SK-N-DZ (cell line): ENCODE data around the gene RPL11.
"Not testable (repeated sequence)": the region's sequence is repeated elsewhere in the genome, so short reads cannot be mapped to it uniquely, and the experiment has no call there.

Source experiments
- DNase-seq: peaks from one replicate; pipeline ENCODE4 v3.0.0-alpha.2; 2015; ENCODE audit warnings: low spot score

Gene RPL11

DNA sequence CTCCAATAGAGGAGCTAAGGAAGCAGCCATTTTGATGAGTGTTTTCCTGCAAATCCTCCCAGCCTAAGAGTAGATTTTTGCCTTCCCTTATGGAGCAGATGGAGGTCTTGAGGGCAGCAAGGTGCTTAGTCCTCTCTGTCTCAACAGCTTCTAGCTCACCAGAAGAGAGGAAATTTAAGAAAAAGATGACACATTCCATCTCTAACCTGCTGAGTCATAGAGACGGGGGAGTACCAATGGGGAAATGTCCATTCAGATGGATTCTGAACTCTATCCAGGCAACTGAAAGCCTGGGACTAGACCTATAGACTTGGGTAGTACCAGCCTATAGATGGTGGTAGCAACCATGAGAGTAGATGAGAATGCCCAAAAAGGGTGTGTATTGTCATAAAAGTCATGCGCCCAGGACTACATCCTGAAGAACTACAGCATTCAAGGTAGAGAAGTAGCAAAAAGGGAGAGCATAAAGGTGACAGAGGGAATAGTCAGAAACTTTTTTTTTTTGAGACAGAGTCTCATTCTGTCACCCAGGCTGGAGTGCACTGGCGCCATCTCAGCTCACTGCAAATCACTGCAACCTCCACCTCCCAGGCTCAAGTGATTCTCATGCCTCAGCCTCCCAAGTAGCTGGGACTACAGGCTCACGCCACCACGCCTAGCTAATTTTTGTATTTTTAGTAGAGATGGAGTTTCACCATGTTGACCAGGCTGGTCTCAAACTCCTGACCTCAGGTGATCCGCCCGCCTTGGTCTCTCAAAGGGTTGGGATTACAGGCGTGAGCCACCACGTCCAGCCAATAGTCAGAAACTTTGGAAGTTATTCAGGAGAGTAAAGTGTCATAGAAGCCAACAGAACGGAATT lies 41.0 kb downstream of the RPL11 start:
- DNase-seq, result no peak

DNA sequence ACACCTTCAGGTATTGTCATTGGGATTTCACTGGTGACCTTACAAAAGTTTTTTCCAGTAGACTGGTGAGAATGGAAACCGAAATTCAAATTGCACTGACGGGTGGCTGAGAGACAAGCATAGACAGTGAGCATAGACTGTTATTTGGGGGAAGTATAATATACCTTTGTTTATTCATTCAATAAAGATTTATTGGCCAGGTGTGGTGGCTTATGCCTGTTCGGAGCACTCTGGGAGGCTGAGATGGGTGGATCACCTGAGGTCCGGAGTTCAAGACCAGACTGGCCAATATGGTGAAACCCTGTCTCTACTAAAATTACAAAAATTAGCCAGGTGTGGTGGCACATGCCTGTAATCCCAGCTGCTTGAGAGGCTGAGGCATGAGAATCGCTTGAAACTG lies 41.7 kb downstream of the RPL11 start:
- not testable (repeated sequence) for DNase-seq

DNA sequence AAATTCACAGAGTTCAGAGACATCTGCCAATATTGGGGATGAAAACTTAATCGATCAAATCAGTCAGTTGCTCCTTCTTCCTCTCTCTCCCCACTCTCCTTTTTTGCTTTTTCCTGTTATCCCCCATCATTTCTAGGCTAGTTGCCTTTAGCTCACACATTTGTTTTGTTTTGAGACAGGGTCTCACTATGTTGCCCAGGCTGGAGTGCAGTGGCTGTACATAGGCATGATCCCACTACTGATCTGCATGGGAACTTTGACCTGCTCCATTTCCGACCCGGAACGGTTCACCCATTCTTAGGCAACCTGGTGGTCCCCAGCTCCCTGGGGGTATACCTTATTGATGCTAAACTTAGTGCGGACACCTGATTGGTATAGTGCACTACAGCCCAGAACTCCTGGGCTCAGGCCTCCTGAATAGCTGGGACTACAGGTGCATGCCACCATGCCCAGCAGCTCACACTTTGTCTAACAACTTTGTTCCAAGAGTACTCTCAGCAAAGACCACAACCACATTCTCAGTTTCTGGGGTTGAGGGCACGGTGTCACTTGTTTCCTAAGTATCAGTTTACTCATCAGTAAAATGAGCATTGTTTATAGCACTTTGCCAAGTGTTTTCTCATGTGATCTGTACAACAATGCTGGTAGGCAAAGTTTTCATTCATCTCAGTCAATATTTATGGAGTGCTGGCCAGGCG lies 45.0 kb downstream of the RPL11 start:
- DNase-seq, result no peak

GRCh38 chr1:23741609-23742008 lies 50.0 kb downstream of the RPL11 start:
- DNase-seq, result no peak

DNA sequence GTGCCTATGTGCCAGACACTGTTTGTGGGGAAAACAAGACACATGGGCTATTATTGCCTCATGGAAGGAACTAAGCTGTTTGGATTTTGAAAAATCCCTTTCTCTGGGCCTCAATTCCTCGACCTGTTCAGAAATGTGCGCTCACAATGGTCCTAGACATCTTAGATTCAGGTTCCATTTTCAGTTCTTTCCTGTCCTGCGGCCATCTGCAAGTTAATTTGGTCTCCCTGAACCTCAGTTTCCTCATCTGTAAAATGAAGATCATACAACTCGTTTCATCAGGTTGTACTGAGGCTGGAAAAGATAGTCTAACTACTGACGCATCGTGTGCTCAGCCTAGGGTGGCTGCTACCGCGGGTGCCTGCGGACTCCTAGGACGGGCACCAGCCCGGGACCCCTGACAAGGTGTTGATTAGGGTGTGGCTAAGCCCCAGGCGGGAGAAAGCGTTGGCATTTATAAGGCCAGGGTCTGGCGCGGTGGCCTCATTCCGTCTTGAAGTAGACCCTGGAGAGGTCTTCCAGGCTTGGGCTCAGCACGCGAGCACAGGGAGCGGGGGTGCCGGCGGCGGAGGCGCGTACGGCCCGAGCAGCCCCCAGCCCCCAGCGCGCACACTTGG lies 51.2 kb downstream of the RPL11 start:
- no peak for DNase-seq

DNA sequence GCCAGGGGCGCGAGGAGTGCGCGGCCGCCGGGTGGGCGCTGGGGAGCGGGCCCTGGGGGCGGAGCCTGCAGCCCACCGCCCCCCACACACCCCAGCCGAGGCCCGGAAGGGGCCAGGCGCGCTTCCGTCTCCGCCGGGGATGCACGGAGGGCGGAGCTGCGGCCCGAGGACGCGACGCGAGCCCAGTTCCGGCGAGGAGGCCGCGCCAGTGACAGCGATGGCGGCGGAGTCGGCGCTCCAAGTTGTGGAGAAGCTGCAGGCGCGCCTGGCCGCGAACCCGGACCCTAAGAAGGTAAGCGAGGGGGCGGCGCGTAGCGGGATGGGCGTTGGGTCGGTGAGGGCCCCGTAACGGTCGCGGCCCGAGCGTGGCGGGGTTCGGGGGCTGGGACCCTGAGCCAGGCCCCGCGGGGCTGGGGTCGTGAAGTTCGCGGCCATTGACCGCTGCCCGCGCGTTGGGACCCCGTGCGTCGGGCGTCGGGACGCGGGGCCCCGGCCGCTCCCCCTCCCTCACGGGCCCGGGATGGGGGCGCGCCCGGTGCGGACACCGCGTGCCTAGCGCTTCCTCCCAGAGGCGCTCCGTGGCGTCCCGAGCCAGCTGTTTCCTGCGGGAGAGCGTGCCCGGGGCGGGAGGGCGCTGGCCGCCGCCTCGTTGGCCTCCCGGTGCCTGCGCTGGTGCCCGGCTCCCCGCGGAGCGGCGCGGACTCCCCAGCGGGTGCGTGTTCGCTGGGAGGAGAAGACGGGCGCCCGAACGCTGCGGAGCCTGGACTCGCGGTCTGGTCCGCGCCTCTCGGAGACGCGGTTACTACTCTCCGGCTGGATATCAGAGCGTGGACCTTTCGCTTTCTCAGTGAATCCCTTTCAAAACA lies 51.9 kb downstream of the RPL11 start, which contains the start of gene ELOA:
ELOA (plus strand) TSS at position 185 of the 866 bp plus-strand sequence; CDS start at position 218, 33 bp downstream.
- peak; percentile 71 for DNase-seq

DNA sequence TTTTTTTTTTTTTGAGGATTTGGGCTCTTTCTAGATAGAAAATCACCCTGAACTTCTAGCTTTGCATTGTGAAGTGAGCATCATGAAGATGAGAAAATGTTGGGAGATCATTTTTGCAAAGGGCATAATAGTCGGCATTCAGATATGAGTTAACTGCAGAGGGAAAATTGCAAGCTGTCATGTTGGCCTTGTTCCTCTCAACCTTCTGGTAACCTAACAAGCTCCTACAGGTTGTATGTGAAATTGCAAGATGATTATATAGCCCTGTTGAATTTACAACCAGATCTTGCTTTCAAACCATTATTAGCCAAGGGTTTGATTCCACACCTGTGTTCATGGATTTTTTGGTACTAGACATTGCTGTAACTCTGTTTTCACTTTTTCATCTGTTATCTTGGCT lies 53.9 kb downstream of the RPL11 start:
- DNase-seq, result peak; percentile 15
